ENCODE data around the gene FCN2. TPM values are rescaled to one million over a fixed set of nuclear protein-coding genes. Genes with fewer than 3 reads are reported as not detected.

Gene FCN2
- total RNA-seq, 4 donors from 2014 or later, result not detected

- Histone ChIP-seq H3K4me3 (no peak overlapping the region), H3K4me1 (no peaks in the 10 kb centered on the region), H3K27me3 (peaks cover 0 to 35% (median 0%) of the 10 kb centered on the region in 4 donors), H3K36me3 (no peaks in the 10 kb centered on the region), H3K27ac (no peak overlapping the region), H3K9me3 (no peaks in the 10 kb centered on the region)
- TF ChIP-seq, protein P1, sequence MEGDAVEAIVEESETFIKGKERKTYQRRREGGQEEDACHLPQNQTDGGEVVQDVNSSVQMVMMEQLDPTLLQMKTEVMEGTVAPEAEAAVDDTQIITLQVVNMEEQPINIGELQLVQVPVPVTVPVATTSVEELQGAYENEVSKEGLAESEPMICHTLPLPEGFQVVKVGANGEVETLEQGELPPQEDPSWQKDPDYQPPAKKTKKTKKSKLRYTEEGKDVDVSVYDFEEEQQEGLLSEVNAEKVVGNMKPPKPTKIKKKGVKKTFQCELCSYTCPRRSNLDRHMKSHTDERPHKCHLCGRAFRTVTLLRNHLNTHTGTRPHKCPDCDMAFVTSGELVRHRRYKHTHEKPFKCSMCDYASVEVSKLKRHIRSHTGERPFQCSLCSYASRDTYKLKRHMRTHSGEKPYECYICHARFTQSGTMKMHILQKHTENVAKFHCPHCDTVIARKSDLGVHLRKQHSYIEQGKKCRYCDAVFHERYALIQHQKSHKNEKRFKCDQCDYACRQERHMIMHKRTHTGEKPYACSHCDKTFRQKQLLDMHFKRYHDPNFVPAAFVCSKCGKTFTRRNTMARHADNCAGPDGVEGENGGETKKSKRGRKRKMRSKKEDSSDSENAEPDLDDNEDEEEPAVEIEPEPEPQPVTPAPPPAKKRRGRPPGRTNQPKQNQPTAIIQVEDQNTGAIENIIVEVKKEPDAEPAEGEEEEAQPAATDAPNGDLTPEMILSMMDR (IDR thresholded peaks at IDR 0.05), result no peak
- no peak for TF ChIP-seq POLR2A (IDR thresholded peaks at IDR 0.05)
- WGBS, 2 donors, result 48 to 82% methylated on average over 2 to 11 of the region's 13 CpGs
- DNase-seq, result no peak
- intact Hi-C loops (cut with DNase I), result no loop called here
Measured at GRCh38 chr9:134879664-134880483, 736 bp upstream of the FCN2 start.

DNA sequence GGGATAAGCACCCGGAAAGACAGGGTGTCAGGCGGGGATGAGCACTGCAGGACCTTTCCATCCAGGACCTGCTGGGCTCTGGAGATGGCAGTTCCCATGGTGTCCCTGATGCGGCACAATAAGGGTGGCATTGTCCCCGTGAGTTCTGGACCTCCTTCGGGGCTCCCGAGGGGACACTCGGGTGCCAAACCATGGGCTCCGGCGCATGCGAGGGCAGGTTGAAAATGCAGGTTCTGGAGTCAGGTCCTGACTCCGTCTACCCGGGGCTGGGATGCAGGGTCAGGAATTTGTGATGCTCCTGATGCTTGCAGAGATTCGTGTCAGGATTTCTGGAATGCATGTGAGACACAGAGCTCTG lies 682 bp downstream of the FCN2 start:
- DNase-seq, result no peak
- no peaks in the 10 kb centered on the region for H3K4me1 ChIP-seq
- intact Hi-C loops (cut with DNase I), result no loop called here
- H3K36me3 ChIP-seq, result no peaks in the 10 kb centered on the region
- TF ChIP-seq, protein P1 (IDR thresholded peaks at IDR 0.05), result no peak
- TF ChIP-seq POLR2A (IDR thresholded peaks at IDR 0.05), result no peak
- no peaks in the 10 kb centered on the region for H3K9me3 ChIP-seq
- H3K27me3 ChIP-seq, result peaks cover 0 to 42% (median 0%) of the 10 kb centered on the region in 4 donors
- no peak overlapping the region for H3K4me3 ChIP-seq
- no peak overlapping the region for H3K27ac ChIP-seq
- WGBS, 2 donors, result 94 to 100% methylated on average over 1 to 5 of the region's 13 CpGs

GRCh38 chr9:134882204-134882785 lies 1.7 kb downstream of the FCN2 start:
- no peak for DNase-seq
- no peak overlapping the region for H3K27ac ChIP-seq
- H3K36me3 ChIP-seq, result no peaks in the 10 kb centered on the region
- peaks cover 0 to 44% (median 0%) of the 10 kb centered on the region in 4 donors for H3K27me3 ChIP-seq
- no peaks in the 10 kb centered on the region for H3K4me1 ChIP-seq
- intact Hi-C loops (cut with DNase I), result no loop called here
- TF ChIP-seq, protein P1 (IDR thresholded peaks at IDR 0.05), result no peak
- no peak for TF ChIP-seq POLR2A (IDR thresholded peaks at IDR 0.05)
- no peak overlapping the region for H3K4me3 ChIP-seq
- no peaks in the 10 kb centered on the region for H3K9me3 ChIP-seq
- WGBS, 2 donors, result no CpG with 5 or more reads among the region's 3 CpGs

GRCh38 chr9:134883040-134883782 lies 2.6 kb downstream of the FCN2 start:
- DNase-seq, result no peak
- Histone ChIP-seq H3K4me1 (no peaks in the 10 kb centered on the region), H3K4me3 (no peak overlapping the region), H3K36me3 (no peaks in the 10 kb centered on the region), H3K9me3 (no peaks in the 10 kb centered on the region), H3K27me3 (peaks cover 0 to 42% (median 0%) of the 10 kb centered on the region in 4 donors), H3K27ac (no peak overlapping the region)
- TF ChIP-seq, protein P1 (IDR thresholded peaks at IDR 0.05), result no peak
- TF ChIP-seq POLR2A (IDR thresholded peaks at IDR 0.05), result no peak
- intact Hi-C loops (cut with DNase I), result no loop called here
- 79 to 96% methylated on average over 3 to 13 of the region's 18 CpGs for WGBS, 2 donors

DNA sequence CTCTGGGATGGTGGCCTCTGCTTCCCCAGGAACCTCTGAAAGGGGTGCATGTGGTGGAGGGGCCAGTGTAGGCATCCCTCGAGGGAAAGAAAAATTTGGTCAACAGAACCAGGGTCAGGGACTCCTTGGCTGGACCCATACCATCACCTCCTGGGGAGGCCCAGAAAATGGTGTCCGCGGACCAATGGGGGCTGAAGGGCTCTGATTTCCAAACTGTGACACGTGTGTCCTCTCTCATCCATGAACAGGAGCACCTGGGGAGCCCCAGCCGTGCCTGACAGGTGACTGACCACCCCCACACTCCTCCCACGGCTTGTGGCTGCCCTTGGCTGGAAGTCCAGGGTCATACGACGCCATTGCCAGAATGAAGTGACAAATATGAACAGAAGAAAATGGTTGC lies 3.9 kb downstream of the FCN2 start:
- WGBS, 2 donors, result 88% methylated on average over 7 of the region's 8 CpGs
- peaks cover 0 to 46% (median 0%) of the 10 kb centered on the region in 4 donors for H3K27me3 ChIP-seq
- DNase-seq, result no peak

More for the DNA sequence above, 3.9 kb downstream of the FCN2 start:
- TF ChIP-seq POLR2A (IDR thresholded peaks at IDR 0.05), result no peak
- TF ChIP-seq, protein P1 (IDR thresholded peaks at IDR 0.05), result no peak
- Histone ChIP-seq H3K9me3 (no peaks in the 10 kb centered on the region), H3K4me3 (no peak overlapping the region), H3K36me3 (no peaks in the 10 kb centered on the region), H3K27ac (no peak overlapping the region), H3K4me1 (no peaks in the 10 kb centered on the region)
- intact Hi-C loops (cut with DNase I), result no loop called here

Measured in esophagus squamous epithelium (tissue), 5 donors.